HG03097 (cell line): ENCODE results near the gene XIRP1.
"Not testable (repeated sequence)": the region's sequence is repeated elsewhere in the genome, so short reads cannot be mapped to it uniquely, and the experiment has no call there.

Source experiments
- ATAC-seq: cut with Tn5 transposase; IDR thresholded peaks from one replicate; pipeline ENCODE4 v1.9.1; 2021; ENCODE audit not compliant: unreplicated experiment, low FRiP score

Gene XIRP1

GRCh38 chr3:39186692-39187151 is 5.7 kb downstream of the XIRP1 start:
- ATAC-seq: no peak

DNA sequence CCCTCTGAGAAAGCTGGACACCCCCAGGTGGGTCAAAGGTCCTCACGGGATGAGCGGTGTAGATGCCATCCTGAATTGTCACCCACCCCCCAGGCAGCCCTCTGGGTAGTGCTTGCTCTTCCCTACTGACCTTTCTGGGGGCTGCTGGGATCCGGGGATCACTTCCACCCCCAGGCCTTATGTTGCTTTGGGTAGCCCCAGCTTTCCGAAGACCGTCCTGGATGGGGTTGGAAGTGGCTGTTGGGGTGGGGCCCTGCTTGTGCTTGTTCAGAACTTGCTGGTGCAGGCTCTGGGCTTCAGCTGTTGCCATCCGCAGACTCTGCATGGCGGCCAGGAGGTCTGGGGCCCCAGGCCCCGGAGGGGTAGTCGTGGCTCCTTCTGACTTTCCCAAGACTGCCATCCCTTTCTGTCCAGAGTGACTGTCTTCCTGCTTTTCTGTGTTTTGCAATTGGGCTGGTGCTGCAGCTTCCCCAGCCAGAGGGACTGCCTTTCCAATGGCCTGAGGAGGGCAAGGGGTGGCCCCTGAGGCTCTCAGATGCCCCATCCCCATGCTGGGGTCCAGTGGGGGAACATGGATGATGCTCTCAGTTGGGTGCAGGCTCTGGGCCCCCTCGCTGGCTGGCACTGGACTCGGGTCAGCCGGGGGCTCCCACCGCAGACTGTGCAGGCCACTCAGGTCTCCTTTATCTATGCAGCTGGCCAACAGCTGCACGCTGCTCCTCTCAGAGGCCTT is 6.3 kb downstream of the XIRP1 start:
- no peak for ATAC-seq

- no peak for ATAC-seq
Measured at GRCh38 chr3:39185326-39185958, 7.0 kb downstream of the XIRP1 start.

GRCh38 chr3:39184968-39185285 is 7.5 kb downstream of the XIRP1 start:
- ATAC-seq: no peak

GRCh38 chr3:39184081-39184967 is 8.1 kb downstream of the XIRP1 start:
- no peak for ATAC-seq

GRCh38 chr3:39183211-39184080 is 8.9 kb downstream of the XIRP1 start:
- ATAC-seq: no peak

DNA sequence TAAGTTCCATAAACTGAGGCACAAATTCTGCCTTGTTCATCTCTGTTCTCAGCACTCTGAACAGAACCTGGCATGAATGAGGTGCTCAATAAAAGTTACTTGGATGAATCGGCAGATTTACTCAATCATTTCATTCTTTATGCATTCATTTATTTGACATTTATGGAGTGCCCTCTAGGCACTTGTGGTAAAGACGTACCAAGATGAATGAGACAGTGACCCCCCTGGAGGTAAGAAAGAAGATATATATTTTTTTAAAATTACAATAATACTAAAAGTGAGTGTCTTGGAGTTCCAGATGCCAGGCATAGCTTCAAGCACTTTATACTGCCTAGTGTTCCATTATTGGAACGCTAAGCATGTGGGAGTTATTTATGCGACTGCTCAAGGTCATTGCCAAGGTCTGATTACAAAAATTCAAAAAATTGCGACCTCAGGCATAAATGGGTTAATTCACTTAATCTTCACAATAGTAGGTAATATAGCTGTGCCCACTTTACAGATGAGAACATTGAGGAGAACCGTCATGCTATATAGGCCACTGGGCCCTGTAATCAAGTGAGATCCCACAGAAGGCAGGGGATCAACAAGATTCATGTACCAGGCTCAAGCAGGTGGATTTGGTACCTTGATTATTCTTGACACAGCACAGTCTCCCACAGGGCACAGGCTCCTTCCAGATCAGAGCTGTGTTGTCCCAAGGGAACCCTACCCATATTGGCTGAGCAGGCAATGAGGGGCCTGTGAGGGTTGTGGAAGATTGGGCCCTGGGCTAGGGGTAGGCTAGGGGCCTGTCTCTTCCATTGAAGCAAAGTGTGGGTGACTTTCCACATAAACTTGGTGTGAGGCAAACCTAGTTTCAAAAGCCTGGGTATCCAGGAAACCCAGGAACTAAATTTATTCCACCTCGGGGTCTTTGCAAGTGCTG is 10.7 kb downstream of the XIRP1 start:
- ATAC-seq: no peak

DNA sequence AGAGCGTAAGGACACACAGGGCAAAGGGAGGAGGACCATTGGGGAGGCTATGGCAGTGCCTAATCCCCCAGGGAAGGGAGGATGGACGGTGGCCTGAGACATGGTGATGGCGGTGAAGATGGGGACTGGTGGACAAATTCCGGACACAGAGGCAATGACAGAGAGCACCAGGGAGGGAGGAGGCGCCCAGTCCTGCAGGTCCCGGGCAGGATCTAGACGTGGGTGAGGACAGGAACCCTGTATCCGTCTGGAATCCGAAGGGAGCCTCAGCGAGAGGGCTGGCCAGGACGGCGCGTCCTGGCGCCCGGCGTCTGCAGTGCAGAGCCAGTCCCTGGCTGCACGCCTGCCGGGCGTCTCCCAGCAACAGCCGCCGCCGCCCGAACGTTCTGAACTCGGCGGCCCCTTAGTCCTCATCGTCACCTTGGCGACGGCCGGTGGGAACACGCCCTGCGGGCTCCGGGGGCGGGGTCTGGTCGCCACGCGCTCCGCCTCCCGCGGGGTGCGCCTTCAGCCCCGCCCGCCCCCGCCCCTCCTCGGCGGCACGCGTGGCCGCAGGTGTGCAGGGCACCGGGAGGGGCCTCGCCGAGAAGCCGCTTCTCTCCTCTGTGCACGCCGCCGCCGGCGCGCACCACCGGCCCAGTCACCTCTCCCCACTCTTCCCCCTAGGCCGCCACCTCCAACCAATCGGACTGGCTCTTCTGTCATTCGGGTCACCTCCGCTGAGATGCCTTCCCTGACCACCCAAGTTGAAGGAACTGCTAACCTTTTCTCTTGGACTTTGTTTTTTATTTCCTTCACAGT is 11.6 kb downstream of the XIRP1 start:
- ATAC-seq: peak; percentile 83

GRCh38 chr3:39180183-39180545 is 12.2 kb downstream of the XIRP1 start:
- ATAC-seq: no peak

- no peak for ATAC-seq
Measured at GRCh38 chr3:39178553-39178952, 13.8 kb downstream of the XIRP1 start.

GRCh38 chr3:39177708-39178332 is 14.6 kb downstream of the XIRP1 start:
- ATAC-seq: no peak

DNA sequence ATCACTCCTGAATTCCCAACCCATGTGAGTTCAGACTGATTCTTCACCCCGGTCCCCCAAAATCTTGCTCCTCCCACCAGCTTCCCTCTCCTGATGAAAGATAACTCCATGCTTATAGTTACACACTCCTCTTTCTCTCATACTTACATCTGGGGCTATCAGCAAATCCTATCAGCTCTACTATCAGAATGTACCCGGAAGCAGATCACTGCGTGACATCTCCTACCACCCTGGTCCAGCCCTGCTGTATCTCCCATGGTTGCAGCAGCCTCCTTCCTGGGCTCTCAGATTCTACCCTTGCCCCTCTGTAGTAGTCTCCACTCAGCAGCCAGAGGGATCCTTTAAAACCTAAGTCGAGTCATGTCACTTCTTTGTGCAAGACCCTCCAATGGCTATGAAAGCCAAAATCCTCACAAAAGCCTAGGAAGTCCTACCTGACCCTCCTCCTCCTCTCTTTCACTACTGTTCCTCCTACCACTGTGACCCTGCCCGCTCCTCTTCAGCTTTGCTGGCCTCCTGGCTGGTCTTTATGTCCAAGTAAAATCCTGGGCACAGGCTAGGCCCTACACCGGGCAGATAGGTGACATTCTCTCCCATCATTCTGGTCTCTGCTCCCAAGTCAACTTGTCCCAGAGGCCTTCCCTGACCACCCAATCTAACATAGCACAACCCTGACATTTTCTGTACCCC is 16.2 kb downstream of the XIRP1 start:
- no peak for ATAC-seq

DNA sequence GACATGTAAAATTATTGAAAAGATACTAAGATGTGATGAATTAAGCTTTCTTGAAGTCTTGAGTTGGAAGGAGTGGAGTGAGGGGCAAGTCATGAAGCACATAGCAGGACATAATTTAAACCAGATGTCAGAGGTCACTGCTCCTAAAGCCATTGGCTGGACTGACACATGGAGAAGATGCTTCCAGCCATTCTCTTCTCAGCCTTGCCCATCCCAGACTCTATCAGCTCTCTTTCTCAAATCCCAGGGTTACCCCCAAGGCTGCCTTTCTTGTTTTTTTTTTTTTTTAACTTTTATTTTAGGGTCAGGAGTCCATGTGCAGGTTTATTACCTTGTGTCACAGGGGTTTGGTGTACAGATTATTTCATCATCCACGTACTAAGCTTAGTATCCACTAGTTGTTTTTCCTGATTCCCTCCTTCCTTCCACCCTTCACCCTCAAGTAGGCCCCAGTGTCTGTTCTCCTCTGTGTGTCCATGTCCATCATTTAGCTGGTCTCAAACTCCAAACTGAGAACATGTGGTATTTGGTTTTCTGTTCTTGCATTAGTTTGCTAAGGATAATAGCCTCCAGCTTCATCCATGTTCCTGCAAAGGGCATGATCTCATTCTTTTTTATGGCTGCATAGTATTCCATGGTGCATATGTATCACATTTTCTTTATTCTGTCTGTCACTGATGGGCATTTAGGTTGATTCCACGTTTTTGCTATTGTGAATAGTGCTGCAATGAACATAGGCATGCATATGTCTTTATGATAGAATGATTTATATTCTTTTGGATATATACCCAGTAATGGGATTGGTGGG is 18.9 kb downstream of the XIRP1 start:
- no peak for ATAC-seq

DNA sequence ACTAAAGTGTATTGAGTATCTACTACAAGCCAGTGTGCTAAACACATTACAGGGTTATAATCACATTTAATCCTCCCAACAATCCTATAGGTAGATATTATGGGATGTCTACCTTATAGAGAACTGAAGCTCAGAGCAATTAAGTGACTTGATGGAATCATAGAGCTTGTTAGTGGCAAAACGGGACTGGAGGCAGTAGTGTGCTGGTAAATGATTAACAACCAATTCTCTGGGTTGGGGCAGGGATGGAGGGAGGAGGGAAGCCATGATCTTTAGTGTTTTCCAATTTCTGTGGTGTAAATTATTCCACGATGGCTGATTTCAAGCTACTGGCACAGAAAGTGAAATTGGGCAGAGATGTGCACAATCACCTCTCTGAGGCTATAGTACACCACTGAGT is 20.5 kb downstream of the XIRP1 start:
- ATAC-seq: no peak

DNA sequence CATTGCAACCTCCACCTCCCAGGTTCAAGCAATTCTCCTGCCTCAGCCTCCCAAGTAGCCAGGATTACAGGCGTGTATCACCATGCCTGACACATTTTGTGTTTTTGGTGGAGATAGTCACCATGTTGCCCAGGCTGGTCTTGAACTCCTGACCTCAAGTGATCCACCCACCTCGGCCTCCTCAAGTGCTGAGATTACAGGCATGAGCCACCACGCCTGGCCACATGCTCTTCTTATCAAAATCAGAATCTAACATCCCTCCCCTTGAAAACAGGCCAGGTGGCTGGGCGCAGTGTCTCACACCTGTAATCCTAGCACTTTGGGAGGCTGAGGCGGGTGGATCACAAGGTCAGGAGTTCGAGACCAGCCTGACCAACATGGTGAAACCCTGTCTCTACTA is 21.5 kb downstream of the XIRP1 start:
- not testable (repeated sequence) for ATAC-seq

DNA sequence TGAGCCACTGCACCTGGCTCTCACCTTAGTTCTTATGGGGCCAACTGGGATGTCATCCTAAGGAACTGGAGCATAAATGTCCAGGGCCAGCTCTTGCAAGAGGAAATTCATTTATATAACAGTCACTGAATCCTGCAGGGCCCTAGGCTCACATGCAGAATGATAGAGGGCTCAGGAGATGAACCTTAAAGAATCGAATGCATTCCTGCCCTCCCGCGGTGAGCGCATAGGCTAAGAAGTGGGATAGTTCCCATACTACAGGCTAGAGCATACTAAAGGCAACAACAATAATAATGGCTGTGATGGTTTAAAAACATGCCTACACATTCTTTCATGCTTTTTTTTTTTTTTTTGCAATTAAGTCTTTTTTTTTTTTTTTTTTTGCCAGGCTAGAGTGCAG is 21.9 kb downstream of the XIRP1 start:
- no peak for ATAC-seq

GRCh38 chr3:39169712-39170111 is 22.7 kb downstream of the XIRP1 start:
- ATAC-seq: no peak
